IMR-90 (cell line): ENCODE measurements around the gene SYTL2. TPM values are rescaled to one million over a fixed set of nuclear protein-coding genes. Genes with fewer than 3 reads are reported as not detected.

Source experiments
- ATAC-seq: fragments of 200-7000 bp; cut with Tn5 transposase; 2 replicates; pipeline ENCODE4 v1.9.1; 2020; ENCODE audit warnings: low read depth, mild to moderate bottlenecking, moderate library complexity
- BruUV-seq: library from RNA; stranded (reverse); fragments of 400-500 nt; replicated peaks from 2 replicates; lab custom pipeline; 2021; lab: Mats Ljungman, UMichigan
- CTCF ChIA-PET: fragments of 300-600 bp; formaldehyde crosslinking; extraction: SDS; loops from one replicate; lab custom pipeline; 2021; ENCODE audit warnings: antibody characterized with exemption; lab: Yijun Ruan, JAX
- POLR2A ChIA-PET: fragments of 300-600 bp; sonication (Branson Sonifier 250); formaldehyde crosslinking; loops from one replicate; lab custom pipeline; 2022; ENCODE audit warnings: antibody characterized with exemption; ENCODE audit not compliant: unreplicated experiment; lab: Charles Lee
- DNase-seq: peaks from one replicate; pipeline ENCODE4 v3.0.0; 2013
- H2AFZ ChIP-seq: replicated peaks from 2 replicates; pipeline ENCODE3; 2013; ENCODE audit warnings: low read length, mild to moderate bottlenecking; ENCODE audit not compliant: poor library complexity
- H2AK5ac ChIP-seq: 2 replicates; pipeline ENCODE4 v1.6.1; 2013; ENCODE audit warnings: low read depth, low read length, inconsistent platforms
- H2AK9ac ChIP-seq: replicated peaks from 2 replicates; pipeline ENCODE3; 2013; ENCODE audit warnings: mild to moderate bottlenecking, low read depth, low read length, moderate library complexity; ENCODE audit not compliant: poor library complexity
- H2BK120ac ChIP-seq: 2 replicates; pipeline ENCODE4 v1.6.1; 2013; ENCODE audit warnings: low read depth, low read length, inconsistent platforms
- H2BK15ac ChIP-seq: 3 replicates; pipeline ENCODE4 v1.6.1; 2013; ENCODE audit warnings: low read depth, low read length, inconsistent platforms
- H2BK20ac ChIP-seq: 2 replicates; pipeline ENCODE4 v1.6.1; 2013; ENCODE audit warnings: low read depth, mild to moderate bottlenecking, inconsistent platforms, low read length, moderate library complexity
- H2BK5ac ChIP-seq: 2 replicates; pipeline ENCODE4 v1.6.1; 2013; ENCODE audit warnings: mild to moderate bottlenecking, low read depth, low read length, inconsistent platforms; ENCODE audit not compliant: poor library complexity, severe bottlenecking
- H3K14ac ChIP-seq: replicated peaks from 2 replicates; pipeline ENCODE4 v1.6.1; 2013; ENCODE audit warnings: low read depth, low read length, inconsistent platforms
- H3K18ac ChIP-seq: 2 replicates; pipeline ENCODE4 v1.6.1; 2013; ENCODE audit warnings: low read depth, low read length, control low read depth
- H3K23ac ChIP-seq: 2 replicates; pipeline ENCODE4 v1.6.1; 2013; ENCODE audit warnings: low read depth, low read length, inconsistent platforms
- H3K27ac ChIP-seq: 2 replicates; pipeline ENCODE4 v1.5.1; 2013; ENCODE audit warnings: mild to moderate bottlenecking, control low read depth, low read length; ENCODE audit not compliant: insufficient read depth
- H3K27me3 ChIP-seq: 2 replicates; pipeline ENCODE4 v1.6.1; 2013; ENCODE audit warnings: low read length; ENCODE audit not compliant: control insufficient read depth, insufficient read depth
- H3K36me3 ChIP-seq: 2 replicates; pipeline ENCODE4 v1.6.1; 2013; ENCODE audit warnings: low read length, mixed read lengths; ENCODE audit not compliant: control insufficient read depth, insufficient read depth
- H3K4ac ChIP-seq: 2 replicates; pipeline ENCODE4 v1.6.1; 2013; ENCODE audit warnings: low read depth, low read length, inconsistent platforms
- H3K4me1 ChIP-seq: 2 replicates; pipeline ENCODE4 v1.6.1; 2013; ENCODE audit warnings: low read length, mixed read lengths; ENCODE audit not compliant: control insufficient read depth, insufficient read depth
- H3K4me2 ChIP-seq: 2 replicates; pipeline ENCODE4 v1.6.1; 2013; ENCODE audit warnings: low read depth, mild to moderate bottlenecking, control low read depth, low read length, moderate library complexity
- H3K4me3 ChIP-seq: 2 replicates; pipeline ENCODE4 v1.5.1; 2013; ENCODE audit warnings: low read depth, mild to moderate bottlenecking, control low read depth, low read length, moderate library complexity; ENCODE audit not compliant: insufficient read depth
- H3K56ac ChIP-seq: 2 replicates; pipeline ENCODE4 v1.6.1; 2013; ENCODE audit warnings: low read length, inconsistent platforms; ENCODE audit not compliant: insufficient read depth; ENCODE audit errors: extremely low read depth
- H3K79me1 ChIP-seq, 2 experiments: 2 replicates each; pipeline ENCODE4 v1.6.1; 2013; ENCODE audit warnings: low read length in 2 of 2, inconsistent platforms in 1 of 2, low read depth in 1 of 2
- H3K9ac ChIP-seq: 2 replicates; pipeline ENCODE4 v1.6.1; 2013; ENCODE audit warnings: low read depth, low read length, control low read depth
- H3K9me1 ChIP-seq: 2 replicates; pipeline ENCODE4 v1.6.1; 2013; ENCODE audit warnings: low read length, inconsistent platforms; ENCODE audit not compliant: insufficient read depth
- H3K9me3 ChIP-seq: 2 replicates; pipeline ENCODE4 v1.6.1; 2013; ENCODE audit warnings: low read length; ENCODE audit not compliant: control insufficient read depth, insufficient read depth
- H4K20me1 ChIP-seq: 2 replicates; pipeline ENCODE4 v1.6.1; 2013; ENCODE audit warnings: low read length, inconsistent platforms; ENCODE audit not compliant: insufficient read depth
- H4K5ac ChIP-seq: 2 replicates; pipeline ENCODE4 v1.6.1; 2013; ENCODE audit warnings: mild to moderate bottlenecking, low read depth, low read length, control low read depth
- H4K8ac ChIP-seq, 2 experiments: 2 replicates each; pipeline ENCODE4 v1.6.1; 2013; ENCODE audit warnings: low read depth in 2 of 2, low read length in 2 of 2, control low read depth in 1 of 2, inconsistent platforms in 1 of 2
- H4K91ac ChIP-seq: 2 replicates; pipeline ENCODE4 v1.6.1; 2013; ENCODE audit warnings: low read depth, low read length, inconsistent platforms; ENCODE audit not compliant: insufficient read depth
- MAFK ChIP-seq: IDR thresholded peaks from 2 replicates; pipeline ENCODE4 v1.6.1; 2012; ENCODE audit warnings: low read depth, low read length, improper control_type of control experiment
- dilution Hi-C: fragments of 300-500 bp; cut with HindIII; formaldehyde crosslinking; loops from one replicate; pipeline ENCODE4 v1.14.3; 2018; ENCODE audit warnings: low sequenced_read_pairs; ENCODE audit not compliant: unreplicated experiment
- in situ Hi-C: fragments of 300-500 bp; cut with MboI; formaldehyde crosslinking; loops from 3 replicates; pipeline ENCODE4 v1.14.3; 2019; ENCODE audit warnings: low sequenced_read_pairs, inconsistent platforms, mixed read lengths
- intact Hi-C: fragments of 100-400 bp; cut with micrococcal nuclease; formaldehyde crosslinking; loops from 2 replicates; pipeline ENCODE4 v1.10.0; 2022
- polyA plus RNA-seq, 3 experiments: library from polyadenylated mRNA; depleted of rRNA; stranded (reverse); fragments of >200 nt; gene quantifications; 2 replicates each; pipeline ENCODE4 v1.2.3, GENCODE V29; 2012; ENCODE audit warnings: low replicate concordance in 1 of 3
- total RNA-seq: library from RNA; depleted of rRNA; stranded (reverse); fragments of >200 nt; gene quantifications from 2 replicates; pipeline ENCODE4 v1.2.3, GENCODE V29; 2012

The SYTL2 gene
- total and polyA plus RNA-seq, 2 of the 4 experiments (the other 2 are of a cell fraction): 45.2 to 70.0 TPM

DNA sequence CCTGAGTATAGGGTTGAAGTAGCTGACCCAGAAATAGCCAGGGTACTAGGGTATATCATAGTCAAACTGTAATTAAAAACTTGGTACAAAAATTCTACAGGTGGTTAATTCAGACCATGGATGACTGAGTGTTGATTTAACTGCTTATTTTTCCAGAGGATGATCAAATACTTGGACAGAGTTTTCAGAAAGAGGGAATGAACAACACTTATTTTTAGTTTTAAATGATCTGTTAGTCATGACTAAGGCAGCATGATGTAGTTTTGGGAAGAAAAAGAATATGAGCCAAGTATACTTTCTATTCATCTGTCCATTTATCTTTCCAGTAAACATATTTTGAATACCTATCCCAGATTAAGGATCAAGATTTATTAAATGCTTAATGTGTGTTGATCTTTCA, 105.1 kb downstream of the SYTL2 start:
- ChIA-PET CTCF (interaction anchor here (1.5 kb wide), 1 partner anchor 11 kb away, joined by 5 read pairs; no protein-coding TSS in a partner anchor), POLR2A (no interaction called here)
- H3K4me2 ChIP-seq: no peak overlapping the region
- H3K79me1 ChIP-seq: 0 out of 4 replicates have a peak, but pooled peaks cover 0 to 3% of the 10 kb centered on the region in 2 experiments
- TF ChIP-seq MAFK: no peak
- no peaks in the 10 kb centered on the region for H3K9me3 ChIP-seq
- H4K20me1 ChIP-seq: no peaks in the 10 kb centered on the region
- TSS peak; percentile 9 for BruUV-seq
- H3K9ac ChIP-seq: no peak overlapping the region
- H3K4me1 ChIP-seq: no peaks in the 10 kb centered on the region
- no peaks in the 10 kb centered on the region for H3K27me3 ChIP-seq
- no peak overlapping the region for H2AK9ac ChIP-seq
- dilution Hi-C loops: no loop called here
- H2BK120ac ChIP-seq: no peak overlapping the region
- DNase-seq: peak; percentile 48
- H2BK15ac ChIP-seq: no peak overlapping the region
- H4K8ac ChIP-seq: no peak overlapping the region
- H3K4me3 ChIP-seq: no peak overlapping the region
- ATAC-seq: peak; percentile 69
- no peak overlapping the region for H2AFZ ChIP-seq
- H3K18ac ChIP-seq: no peak overlapping the region
- no peak overlapping the region for H4K5ac ChIP-seq
- H3K36me3 ChIP-seq: peaks cover 14% of the 10 kb centered on the region
- H3K4ac ChIP-seq: no peak overlapping the region
- no peak overlapping the region for H4K91ac ChIP-seq
- H2BK20ac ChIP-seq: no peak overlapping the region
- H3K23ac ChIP-seq: no peak overlapping the region
- no peak overlapping the region for H3K56ac ChIP-seq
- peak overlapping the region; percentile 60 for H2BK5ac ChIP-seq
- H3K9me1 ChIP-seq: peaks cover 3% of the 10 kb centered on the region; the same call in 1 of the 2 replicates
- in situ Hi-C loops: no loop called here
- no peak overlapping the region; the same call in 1 of the 2 replicates for H3K14ac ChIP-seq
- intact Hi-C loops: no loop called here
- H2AK5ac ChIP-seq: no peak overlapping the region
- H3K27ac ChIP-seq: no peak overlapping the region
